K562 (cell line): Measurements from ENCODE around the gene CIAO3. TPM values are rescaled to one million over a fixed set of nuclear protein-coding genes. Genes with fewer than 3 reads are reported as not detected.
A peak's percentile ranks its signal among the peaks of the same experiment; 100 is the strongest.

ENCODE experiments used
- FOXJ3 ChIP-seq: sonication (generic); formaldehyde crosslinking; IDR thresholded peaks from 2 replicates; pipeline ENCODE4 v1.4.0; 2020; ENCODE audit warnings: mild to moderate bottlenecking, missing genetic modification reagents
- GABPB2 ChIP-seq: fragments of 250-450 bp; sonication (Bioruptor Pico); conservative IDR thresholded peaks from 2 replicates; pipeline ENCODE4 v1.5.1; 2021; ENCODE audit warnings: mild to moderate bottlenecking
- HDAC8 ChIP-seq: fragments of 450-650 bp; IDR thresholded peaks from 2 replicates; pipeline ENCODE4 v1.6.1; 2016; ENCODE audit warnings: mild to moderate bottlenecking, missing genetic modification characterization, moderate library complexity, missing compliant biosample characterization
- JUN ChIP-seq, 2 experiments: sonication (generic) in 1 of 2; formaldehyde crosslinking in 1 of 2; IDR thresholded peaks; 2 replicates each; pipeline versions ENCODE4 v1.6.1 to v1.8.0; 2012 to 2022; ENCODE audit warnings: borderline replicate concordance in 2 of 2, mild to moderate bottlenecking in 2 of 2, improper control_type of control experiment in 1 of 2, low read depth in 1 of 2, low read length in 1 of 2, missing genetic modification reagents in 1 of 2
- MAZ ChIP-seq, 2 experiments: fragments of 450-650 bp in 1 of 2; sonication (generic) in 1 of 2; formaldehyde crosslinking; IDR thresholded peaks in 1 of 2; conservative IDR thresholded peaks in 1 of 2; 2 replicates each; pipeline versions ENCODE4 v1.4.0 to v1.5.0; 2020; ENCODE audit warnings: mild to moderate bottlenecking in 1 of 2, missing genetic modification reagents in 1 of 2
- PATZ1 ChIP-seq: fragments of 250-450 bp; sonication (Bioruptor Pico); IDR thresholded peaks from 2 replicates; pipeline ENCODE4 v1.5.0; 2020; ENCODE audit warnings: mild to moderate bottlenecking, borderline replicate concordance
- PHB ChIP-seq: fragments of 250-450 bp; sonication (Bioruptor Pico); IDR thresholded peaks from 2 replicates; pipeline ENCODE4 v1.5.0; 2021
- POLR3A ChIP-seq: IDR thresholded peaks from 2 replicates; pipeline ENCODE4 v1.6.1; 2011; ENCODE audit warnings: borderline replicate concordance, mild to moderate bottlenecking, moderate library complexity; ENCODE audit not compliant: insufficient read length, insufficient read depth; ENCODE audit errors: extremely low read depth
- RNF219 ChIP-seq: fragments of 250-450 bp; sonication (Bioruptor Pico); IDR thresholded peaks from 2 replicates; pipeline ENCODE4 v1.5.0; 2022; ENCODE audit warnings: mild to moderate bottlenecking
- SAFB ChIP-seq: fragments of 200-400 bp; formaldehyde crosslinking; IDR thresholded peaks from 2 replicates; pipeline ENCODE4 v1.6.1; 2017; ENCODE audit warnings: low read depth, low read length, borderline replicate concordance
- SIN3A ChIP-seq, 2 experiments: fragments of 150-350 bp in 1 of 2; IDR thresholded peaks; 2 replicates each; pipeline ENCODE4 v1.6.1; 2011 to 2016; ENCODE audit warnings: borderline replicate concordance in 2 of 2, low read depth in 2 of 2, low read length in 2 of 2, mild to moderate bottlenecking in 2 of 2, moderate library complexity in 2 of 2; ENCODE audit not compliant: control insufficient read depth in 1 of 2
- SMAD3 ChIP-seq: fragments of 450-650 bp; formaldehyde crosslinking; conservative IDR thresholded peaks from 2 replicates; pipeline ENCODE4 v1.4.0; 2020; ENCODE audit warnings: mild to moderate bottlenecking
- TARDBP ChIP-seq: fragments of 450-650 bp; IDR thresholded peaks from 2 replicates; pipeline ENCODE4 v1.6.1; 2016
- THRB ChIP-seq: fragments of 450-650 bp; formaldehyde crosslinking; conservative IDR thresholded peaks from 2 replicates; pipeline ENCODE4 v1.4.0; 2022; ENCODE audit warnings: mild to moderate bottlenecking, missing genetic modification characterization
- ZFX ChIP-seq: sonication (generic); formaldehyde crosslinking; IDR thresholded peaks from 2 replicates; pipeline ENCODE4 v1.8.0; 2022; ENCODE audit warnings: mild to moderate bottlenecking, missing genetic modification reagents, moderate library complexity
- ZNF24 ChIP-seq: fragments of 450-650 bp; IDR thresholded peaks from 2 replicates; pipeline ENCODE4 v1.6.1; 2016
- ZNF41 ChIP-seq: fragments of 250-450 bp; sonication (Bioruptor Pico); conservative IDR thresholded peaks from 2 replicates; pipeline ENCODE4 v1.4.0; 2020; ENCODE audit warnings: mild to moderate bottlenecking
- ZNF449 ChIP-seq: fragments of 250-450 bp; sonication (Bioruptor Pico); IDR thresholded peaks from 2 replicates; pipeline ENCODE4 v1.8.0; 2022; ENCODE audit warnings: moderate library complexity, mild to moderate bottlenecking, inconsistent platforms
- polyA plus RNA-seq, 8 experiments: library from polyadenylated mRNA; depleted of rRNA in 4 of 8; stranded (reverse) in 5 of 8; unstranded in 3 of 8; fragments of >200 nt; fragmentation: Nextera tagmentation in 2 of 8; fragmentation: Illumina TruSeq in 1 of 8; extraction: Ambion mirVana in 2 of 8; extraction: Trizol in 1 of 8; gene quantifications; 2 replicates each; pipeline versions ENCODE4 v1.2.1 to v1.2.3, GENCODE V29; 2011 to 2014; ENCODE audit warnings: inconsistent platforms in 1 of 8, missing spikeins in 1 of 8
- total RNA-seq, 7 experiments: library from RNA; depleted of rRNA in 6 of 7; stranded (reverse); fragments of >200 nt in 6 of 7; fragmentation: Illumina TruSeq in 2 of 7; extraction: Trizol in 2 of 7; gene quantifications; 2 replicates each; pipeline versions ENCODE4 v1.2.1 to v1.2.3, GENCODE V29; 2011 to 2021; ENCODE audit warnings: low replicate concordance in 1 of 7

The CIAO3 gene
- total and polyA plus RNA-seq, 9 of the 15 experiments (the other 6 are each of a cell fraction or from before 2014, with no cell fraction given) = 2.2 to 35.6 (median 18.7) TPM

GRCh38 chr16:700684-701584 lies 39.9 kb downstream of the CIAO3 start (continued):
- TF ChIP-seq RNF219 (CRISPR knock-in tag) (no peak), SMAD3 (CRISPR knock-in tag) (no peak), HDAC8 (tag) (no peak), ZNF24 (no peak), POLR3A (no peak), PATZ1 (CRISPR knock-in tag) (no peak), GABPB2 (CRISPR knock-in tag) (no peak), SAFB (no peak), TARDBP (no peak), MAZ (CRISPR knock-in tag; conservative IDR thresholded peaks at IDR 0.05 in 1 of 2, IDR thresholded peaks at IDR 0.05 in 1 of 2) (peak in 1 of 2 experiments; percentile 49; a peak in 1 of 4 replicates), ZNF449 (CRISPR knock-in tag) (no peak), ZFX (peak; percentile 24; the same call in 1 of the 2 replicates), THRB (CRISPR knock-in tag) (no peak), JUN (IDR thresholded peaks at IDR 0.05; ENCODE audit: borderline replicate concordance, low read depth, low read length) (no peak), JUN (CRISPR knock-in tag; IDR thresholded peaks at IDR 0.05; ENCODE audit: borderline replicate concordance) (peak; percentile 86; the same call in 1 of the 2 replicates), SIN3A (IDR thresholded peaks at IDR 0.05; ENCODE audit: borderline replicate concordance in 2 of 2, control insufficient read depth in 1 of 2, low read depth in 2 of 2, low read length in 2 of 2) (peak; percentile 69 to 95; a peak in 3 of 4 replicates), FOXJ3 (CRISPR knock-in tag) (no peak), ZNF41 (no peak), PHB (no peak)
